Measurements from ENCODE around the gene SRSF8.
"Not testable (repeated sequence)": the region's sequence is repeated elsewhere in the genome, so short reads cannot be mapped to it uniquely, and the experiment has no call there.

Gene SRSF8, protein sequence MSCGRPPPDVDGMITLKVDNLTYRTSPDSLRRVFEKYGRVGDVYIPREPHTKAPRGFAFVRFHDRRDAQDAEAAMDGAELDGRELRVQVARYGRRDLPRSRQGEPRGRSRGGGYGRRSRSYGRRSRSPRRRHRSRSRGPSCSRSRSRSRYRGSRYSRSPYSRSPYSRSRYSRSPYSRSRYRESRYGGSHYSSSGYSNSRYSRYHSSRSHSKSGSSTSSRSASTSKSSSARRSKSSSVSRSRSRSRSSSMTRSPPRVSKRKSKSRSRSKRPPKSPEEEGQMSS

GRCh38 chr11:95066716-95067038 is at the start of gene SRSF8:
SRSF8 (plus strand) TSS chr11:95066919; CDS start chr11:95067227, 308 bp downstream.
- DNase-seq: no peak

DNA sequence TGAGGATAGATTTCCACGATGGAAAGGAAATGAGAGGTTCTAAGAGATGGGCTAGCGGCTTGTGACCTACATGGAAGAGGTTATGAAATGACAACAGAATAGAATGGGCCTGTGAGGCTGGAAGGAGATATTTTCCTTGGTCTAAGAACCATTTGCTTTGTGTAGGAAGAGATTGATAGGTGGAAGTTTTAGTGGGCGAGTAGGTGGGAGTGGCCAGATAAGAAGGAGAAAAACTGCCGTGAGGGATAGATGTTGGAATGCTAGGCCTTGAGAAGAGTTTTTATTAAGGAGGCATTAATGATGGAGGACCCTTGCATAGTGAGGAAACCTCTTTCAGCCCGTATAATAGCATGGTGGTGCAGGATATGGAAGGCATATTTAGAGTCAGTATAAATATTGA is 45.3 kb upstream of the SRSF8 start:
- DNase-seq: not testable (repeated sequence)

- DNase-seq: no peak
Observed at GRCh38 chr11:95024958-95025357, 41.8 kb upstream of the SRSF8 start, which contains the start of gene KDM4E. KDM4E (plus strand) TSS chr11:95025258; CDS start chr11:95025558, 300 bp downstream.

DNA sequence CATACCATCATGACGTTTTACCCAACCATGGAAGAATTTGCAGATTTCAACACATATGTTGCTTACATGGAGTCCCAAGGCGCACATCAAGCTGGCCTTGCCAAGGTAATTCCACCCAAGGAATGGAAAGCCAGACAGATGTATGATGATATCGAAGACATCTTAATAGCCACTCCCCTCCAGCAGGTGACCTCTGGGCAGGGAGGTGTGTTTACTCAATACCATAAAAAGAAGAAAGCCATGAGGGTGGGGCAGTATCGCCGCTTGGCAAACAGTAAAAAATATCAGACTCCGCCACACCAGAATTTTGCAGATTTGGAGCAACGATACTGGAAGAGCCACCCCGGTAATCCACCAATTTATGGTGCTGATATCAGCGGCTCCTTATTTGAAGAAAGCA is 41.1 kb upstream of the SRSF8 start:
- not testable (repeated sequence) for DNase-seq

- no peak for DNase-seq
Observed at GRCh38 chr11:95028357-95028756, 38.4 kb upstream of the SRSF8 start.

DNA sequence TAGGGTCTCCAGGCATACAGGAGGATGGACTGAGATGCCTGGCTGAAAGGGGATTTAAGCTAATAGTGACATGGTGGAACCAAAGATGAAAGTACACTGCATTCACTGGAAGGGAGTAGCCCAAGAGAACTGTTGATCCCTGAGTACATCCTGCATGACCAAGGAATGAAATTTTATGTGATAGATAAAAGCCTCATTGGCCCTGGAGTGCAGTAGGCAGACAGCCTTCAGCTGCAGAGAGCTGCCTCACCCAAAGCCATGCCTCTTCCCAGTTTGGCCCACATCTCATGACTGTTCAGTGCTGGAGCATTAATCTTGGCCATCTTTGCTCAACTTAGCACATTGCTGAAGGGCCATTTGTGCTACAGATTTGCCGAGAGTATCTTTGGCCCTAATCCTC is 33.7 kb upstream of the SRSF8 start:
- no peak for DNase-seq

- DNase-seq: no peak
Observed at GRCh38 chr11:95035316-95035715, 31.4 kb upstream of the SRSF8 start.

DNA sequence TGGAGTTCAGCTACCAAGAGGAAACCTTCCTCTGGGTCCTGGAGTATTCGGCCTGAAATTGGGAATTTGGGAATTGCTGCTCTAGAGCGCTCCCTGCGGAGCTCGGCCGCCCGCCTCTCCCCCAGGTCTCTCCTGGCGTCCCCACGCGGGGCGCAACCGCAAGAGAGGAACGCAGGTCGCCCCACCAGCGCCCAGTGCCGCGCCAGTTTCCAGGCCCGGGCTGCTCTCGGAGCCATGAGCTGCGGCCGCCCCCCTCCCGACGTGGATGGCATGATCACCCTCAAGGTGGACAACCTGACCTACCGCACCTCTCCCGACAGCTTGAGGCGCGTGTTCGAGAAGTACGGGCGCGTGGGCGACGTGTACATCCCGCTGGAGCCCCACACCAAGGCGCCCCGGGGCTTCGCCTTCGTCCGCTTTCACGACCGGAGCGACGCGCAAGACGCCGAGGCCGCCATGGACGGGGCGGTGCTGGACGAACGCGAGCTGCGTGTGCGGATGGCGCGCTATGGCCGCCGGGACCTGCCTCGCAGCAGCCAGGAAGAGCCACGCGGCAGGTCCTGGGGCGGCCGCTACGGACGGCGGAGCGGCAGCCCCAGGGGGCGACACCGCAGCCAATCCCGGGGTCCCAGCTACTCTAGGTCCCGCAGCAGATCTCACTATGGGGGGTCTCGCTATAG is 29.2 kb upstream of the SRSF8 start:
- DNase-seq: peak; percentile 20

DNA sequence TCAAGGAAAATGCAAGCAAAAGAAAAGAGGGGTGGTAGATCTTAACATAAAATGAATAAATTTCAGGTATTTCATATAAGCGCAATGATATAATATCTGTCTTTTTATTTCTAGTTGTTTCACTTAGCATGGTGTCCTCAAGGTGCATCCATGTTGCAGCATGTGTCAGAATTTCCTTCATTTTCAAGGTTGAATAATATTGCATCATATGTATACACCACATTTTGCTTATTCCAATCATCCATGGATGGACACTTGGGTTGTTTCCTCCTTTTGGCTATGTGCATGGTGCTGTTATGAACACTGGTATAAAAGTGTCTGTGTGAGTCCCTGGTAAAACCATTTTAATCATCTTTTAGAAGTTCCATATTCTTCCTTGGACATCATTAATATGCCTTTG is 24.5 kb upstream of the SRSF8 start:
- DNase-seq: no peak

DNA sequence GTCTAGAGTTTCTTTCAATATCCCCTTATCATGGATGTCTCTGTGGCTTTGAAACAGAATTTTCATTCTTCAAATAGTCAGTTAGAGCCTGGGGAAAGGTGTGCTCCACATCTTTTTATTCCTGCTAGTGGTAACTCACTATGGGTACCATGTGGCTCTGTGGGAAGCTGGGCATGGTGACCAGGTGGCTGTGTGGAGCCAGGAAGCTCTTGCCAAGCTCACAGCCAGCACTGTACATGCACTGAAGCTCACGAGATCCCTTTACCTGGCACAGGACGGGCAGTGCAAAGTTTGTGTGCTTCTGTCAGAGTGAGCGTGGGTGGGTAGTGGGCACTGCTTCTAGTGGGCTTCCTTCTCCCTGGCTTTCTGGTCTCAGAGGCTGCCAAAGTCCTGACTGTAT is 23.8 kb upstream of the SRSF8 start:
- no peak for DNase-seq

GRCh38 chr11:95044010-95044409 is 22.7 kb upstream of the SRSF8 start:
- DNase-seq: no peak

- no peak for DNase-seq
Observed at GRCh38 chr11:95045812-95046211, 20.9 kb upstream of the SRSF8 start.

DNA sequence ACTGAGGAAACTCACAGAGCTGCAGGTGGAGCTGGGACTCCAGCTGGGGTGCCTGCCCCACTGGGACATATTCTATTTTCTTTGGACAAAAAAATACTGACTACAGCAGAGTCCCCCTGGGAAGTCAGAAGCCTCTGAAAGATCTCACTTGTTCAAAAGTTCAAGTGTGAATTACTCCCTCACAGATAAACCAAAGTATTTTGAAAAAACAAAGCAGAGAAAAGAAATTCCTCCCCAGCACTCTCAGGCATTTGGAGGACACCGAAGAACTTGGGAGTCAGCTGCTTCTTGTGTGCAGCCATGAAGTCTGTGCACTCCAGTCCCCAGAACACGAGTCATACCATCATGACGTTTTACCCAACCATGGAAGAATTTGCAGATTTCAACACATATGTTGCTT is 17.6 kb upstream of the SRSF8 start, which contains the start of gene KDM4F:
TSS of gene KDM4F (plus strand) at position 301 of the 400 bp plus-strand sequence.
- not testable (repeated sequence) for DNase-seq

DNA sequence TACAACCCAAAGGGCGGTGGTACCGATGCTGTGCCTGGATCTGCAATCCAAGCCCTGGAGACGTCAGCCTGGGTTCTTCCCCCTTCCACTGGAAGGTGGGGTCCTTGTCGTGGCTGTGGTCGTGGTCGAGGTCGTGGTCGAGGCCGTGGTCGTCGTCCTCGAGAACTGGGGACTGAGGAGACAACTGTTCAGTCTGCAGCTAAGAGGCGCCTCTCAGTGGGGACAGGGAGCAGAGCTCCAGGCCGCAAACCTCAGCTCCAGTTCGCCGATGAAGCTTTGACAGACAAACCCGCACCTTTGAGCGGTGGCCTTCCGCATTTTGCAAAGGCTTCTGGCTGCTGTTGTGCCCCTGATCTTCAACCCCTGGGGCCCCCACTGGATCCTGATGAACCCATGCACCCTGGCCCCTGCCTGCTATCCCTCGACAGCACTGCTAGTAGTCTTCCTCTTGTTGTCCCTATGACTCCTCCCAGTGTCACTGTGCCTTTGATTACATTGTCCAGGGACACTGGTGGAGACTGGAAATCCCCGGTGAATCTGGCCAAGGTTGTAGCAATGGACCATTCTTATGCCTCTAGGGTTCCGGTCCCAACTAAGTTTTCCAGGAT is 16.0 kb upstream of the SRSF8 start:
- DNase-seq: no peak

DNA sequence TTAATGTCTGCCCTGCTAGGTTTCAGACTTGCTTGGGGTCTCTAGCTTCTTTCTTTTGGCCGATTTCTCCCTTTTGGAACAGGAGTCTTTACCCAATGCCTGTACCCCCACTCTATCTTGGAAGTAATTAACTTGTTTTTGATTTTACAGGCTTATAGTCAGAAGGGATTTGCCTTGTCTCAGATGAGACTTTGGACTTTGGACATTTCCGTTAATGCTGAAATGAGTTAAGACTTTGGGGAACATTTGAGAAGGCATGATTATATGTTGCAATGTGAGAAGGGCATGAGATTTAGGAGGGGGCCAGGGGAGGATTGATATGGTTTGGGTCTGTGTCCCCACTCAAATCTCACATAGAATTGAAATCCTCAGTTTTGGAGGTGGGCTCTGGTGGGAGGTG is 12.4 kb upstream of the SRSF8 start:
- no peak for DNase-seq

DNA sequence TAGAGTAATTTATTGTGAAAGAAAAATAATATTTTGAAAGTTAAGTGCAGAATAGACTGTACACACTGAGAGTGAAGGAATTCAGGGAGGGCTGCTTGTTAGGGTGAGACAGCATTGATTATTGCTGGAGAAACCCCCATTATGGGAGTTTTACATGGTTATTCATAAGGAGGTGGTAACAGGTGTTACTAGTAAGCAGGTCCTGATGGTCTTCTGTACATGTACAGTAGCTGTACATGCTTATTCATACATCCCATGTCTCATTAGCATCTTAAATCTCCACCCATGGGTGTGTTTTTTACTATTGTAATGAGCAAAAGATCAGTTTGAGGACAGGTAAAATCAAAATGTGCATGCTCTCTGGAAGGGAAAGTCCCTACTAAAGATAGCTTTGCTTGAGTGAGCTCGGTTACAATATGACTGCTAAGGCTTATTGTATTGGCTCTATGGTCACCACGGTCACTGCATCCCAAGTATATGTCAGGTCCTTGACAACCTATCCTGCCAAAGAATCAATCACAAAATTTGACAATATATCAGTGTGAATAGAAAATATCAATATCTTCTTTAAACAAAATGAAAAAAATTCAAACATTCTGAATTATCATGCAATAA is 11.3 kb upstream of the SRSF8 start:
- DNase-seq: no peak

GRCh38 chr11:95057959-95058358 is 8.8 kb upstream of the SRSF8 start:
- DNase-seq: no peak

DNA sequence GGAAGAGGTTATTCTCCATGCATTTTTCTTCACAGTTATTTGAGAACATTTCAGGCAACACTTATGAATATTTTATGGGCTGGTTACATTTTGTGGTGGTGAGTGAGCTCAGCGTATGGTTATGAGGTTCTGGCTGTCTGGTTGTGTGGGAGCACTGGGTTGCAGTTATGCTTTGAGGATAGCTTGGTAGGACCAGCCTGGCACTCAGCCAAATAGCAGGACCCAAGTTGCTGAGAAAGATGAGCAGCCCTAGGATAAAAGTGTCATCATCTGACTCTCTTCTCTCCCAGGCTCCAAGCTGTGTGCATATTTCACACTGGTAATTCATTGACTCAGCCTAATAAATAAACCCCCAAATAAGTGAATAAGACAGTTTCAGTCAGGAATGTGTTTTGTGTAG is 8.1 kb upstream of the SRSF8 start:
- DNase-seq: no peak

- DNase-seq: no peak
Observed at GRCh38 chr11:95059046-95059445, 7.7 kb upstream of the SRSF8 start.

- DNase-seq: no peak
Observed at GRCh38 chr11:95065336-95065735, 1.4 kb upstream of the SRSF8 start.

GRCh38 chr11:95067039-95067840 is 521 bp downstream of the SRSF8 start:
- peak; percentile 82 for DNase-seq

DNA sequence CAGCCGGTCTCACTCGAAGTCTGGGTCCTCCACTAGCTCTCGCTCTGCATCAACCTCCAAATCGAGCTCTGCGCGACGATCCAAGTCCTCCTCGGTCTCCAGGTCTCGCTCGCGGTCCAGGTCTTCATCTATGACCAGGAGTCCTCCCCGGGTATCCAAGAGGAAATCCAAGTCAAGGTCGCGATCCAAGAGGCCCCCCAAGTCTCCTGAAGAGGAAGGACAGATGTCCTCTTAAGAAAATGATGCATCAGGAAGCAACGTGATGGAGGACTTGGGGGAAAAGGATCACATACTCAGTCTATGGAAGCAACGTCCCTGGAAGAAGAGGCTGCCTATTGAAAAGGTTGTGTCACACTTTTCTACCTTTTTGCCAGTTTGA is 1.1 kb downstream of the SRSF8 start:
- no peak for DNase-seq

DNA sequence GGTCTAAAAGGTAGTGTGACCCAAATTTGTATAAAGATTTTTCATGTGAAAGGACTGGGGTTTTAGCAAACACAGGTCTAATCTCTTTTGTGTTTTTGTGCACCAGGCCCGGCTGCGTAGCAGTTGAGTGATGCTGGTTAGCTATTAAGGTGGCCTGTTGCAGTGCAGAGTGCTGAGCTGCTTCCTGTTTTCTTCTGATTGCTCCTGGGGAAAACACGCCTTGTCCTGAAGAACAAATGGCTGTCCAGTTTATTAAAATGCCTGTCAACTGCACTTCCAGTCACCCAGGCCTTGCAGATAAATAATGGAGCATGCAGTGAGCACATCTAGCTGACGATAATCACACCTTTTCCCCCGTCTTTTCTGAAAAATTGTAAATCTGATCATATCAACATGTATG is 1.8 kb downstream of the SRSF8 start:
- peak; percentile 71 for DNase-seq
